ENCODE results near the gene EPHA2. TPM values are rescaled to one million over a fixed set of nuclear protein-coding genes. Genes with fewer than 3 reads are reported as not detected.

The EPHA2 gene
- total RNA-seq, 2 experiments from 2014 or later, result 0.22 TPM; not detected in 1

DNA sequence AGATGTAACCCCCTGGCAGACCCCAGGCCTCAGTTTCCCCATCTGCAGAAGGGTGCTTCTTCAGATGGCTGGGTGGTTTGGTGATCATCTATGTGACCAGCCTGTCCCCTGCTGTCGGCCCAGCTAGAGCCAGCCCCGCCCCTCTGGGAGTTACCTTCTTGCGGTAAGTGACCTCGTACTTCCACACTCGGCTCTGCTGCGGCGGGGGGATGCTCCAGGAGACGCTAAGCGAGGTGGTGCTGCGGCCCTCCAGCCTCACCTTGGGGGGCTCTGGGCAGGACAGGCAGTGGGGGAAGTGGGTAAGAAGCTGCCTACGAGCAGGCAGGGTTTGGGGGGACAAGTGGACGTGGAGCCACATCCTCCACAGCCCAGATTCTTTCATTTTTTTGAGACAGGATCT, 20.4 kb downstream of the EPHA2 start:
- no peak for DNase-seq
- Histone ChIP-seq H3K36me3 (ENCODE audit: insufficient read depth, low read length) (no peaks in the 10 kb centered on the region), H3K27me3 (ENCODE audit: control insufficient read depth in 1 of 2, insufficient read depth in 2 of 2, low read length in 2 of 2) (no peaks in the 10 kb centered on the region), H3K4me3 (ENCODE audit: low read length) (no peak overlapping the region), H3K9me3 (ENCODE audit: control insufficient read depth in 1 of 2, insufficient read depth in 1 of 2, low read length in 2 of 2) (no peaks in the 10 kb centered on the region), H3K27ac (ENCODE audit: low read depth in 1 of 2, low read length in 2 of 2) (no peak overlapping the region), H3K4me1 (ENCODE audit: insufficient read depth, low read length) (no peaks in the 10 kb centered on the region)
- no peak overlapping the region for H3K27ac Mint-ChIP-seq
- no peak overlapping the region for H3K4me3 Mint-ChIP-seq
- no peaks in the 10 kb centered on the region for H3K27me3 Mint-ChIP-seq
- H3K9me3 Mint-ChIP-seq, result no peaks in the 10 kb centered on the region
- ATAC-seq (ENCODE audit: poor library complexity), result no peak
- POLR2A ChIA-PET, result no interaction called here
- H3K36me3 Mint-ChIP-seq (ENCODE audit: low read depth), result no peaks in the 10 kb centered on the region
- H3K4me1 Mint-ChIP-seq (ENCODE audit: low read depth), result no peaks in the 10 kb centered on the region
- CTCF ChIA-PET, result no interaction called here
- TF ChIP-seq, protein P1, sequence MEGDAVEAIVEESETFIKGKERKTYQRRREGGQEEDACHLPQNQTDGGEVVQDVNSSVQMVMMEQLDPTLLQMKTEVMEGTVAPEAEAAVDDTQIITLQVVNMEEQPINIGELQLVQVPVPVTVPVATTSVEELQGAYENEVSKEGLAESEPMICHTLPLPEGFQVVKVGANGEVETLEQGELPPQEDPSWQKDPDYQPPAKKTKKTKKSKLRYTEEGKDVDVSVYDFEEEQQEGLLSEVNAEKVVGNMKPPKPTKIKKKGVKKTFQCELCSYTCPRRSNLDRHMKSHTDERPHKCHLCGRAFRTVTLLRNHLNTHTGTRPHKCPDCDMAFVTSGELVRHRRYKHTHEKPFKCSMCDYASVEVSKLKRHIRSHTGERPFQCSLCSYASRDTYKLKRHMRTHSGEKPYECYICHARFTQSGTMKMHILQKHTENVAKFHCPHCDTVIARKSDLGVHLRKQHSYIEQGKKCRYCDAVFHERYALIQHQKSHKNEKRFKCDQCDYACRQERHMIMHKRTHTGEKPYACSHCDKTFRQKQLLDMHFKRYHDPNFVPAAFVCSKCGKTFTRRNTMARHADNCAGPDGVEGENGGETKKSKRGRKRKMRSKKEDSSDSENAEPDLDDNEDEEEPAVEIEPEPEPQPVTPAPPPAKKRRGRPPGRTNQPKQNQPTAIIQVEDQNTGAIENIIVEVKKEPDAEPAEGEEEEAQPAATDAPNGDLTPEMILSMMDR (IDR thresholded peaks at IDR 0.05), result no peak
- intact Hi-C loops (cut with DNase I, micrococcal nuclease), result no loop called here

DNA sequence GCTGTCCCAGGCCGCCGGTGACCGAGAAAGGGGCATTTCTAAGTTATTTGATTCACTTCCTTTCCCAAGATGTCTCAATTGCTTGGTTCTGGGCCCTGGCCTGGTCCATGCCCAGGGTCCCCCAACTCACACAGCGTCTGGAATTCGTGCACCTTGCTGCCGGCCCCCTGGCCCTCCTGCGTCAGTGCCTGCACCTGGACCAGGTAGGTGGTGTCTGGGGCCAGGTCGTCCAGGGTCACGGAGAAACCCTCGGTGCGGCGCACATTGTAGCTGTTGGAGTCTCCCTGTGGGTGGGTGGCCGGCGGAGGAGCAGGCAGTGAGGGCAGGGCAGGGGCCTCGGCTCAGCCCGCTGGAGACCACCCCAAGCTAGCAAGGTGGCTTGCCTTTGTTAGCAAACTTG, 21.0 kb downstream of the EPHA2 start:
- ATAC-seq (ENCODE audit: poor library complexity) (no peak), DNase-seq (no peak)
- intact Hi-C loops (cut with DNase I, micrococcal nuclease), result no loop called here
- Histone ChIP-seq H3K27ac (ENCODE audit: low read depth in 1 of 2, low read length in 2 of 2) (no peak overlapping the region), H3K9me3 (ENCODE audit: control insufficient read depth in 1 of 2, insufficient read depth in 1 of 2, low read length in 2 of 2) (no peaks in the 10 kb centered on the region), H3K4me3 (ENCODE audit: low read length) (no peak overlapping the region), H3K36me3 (ENCODE audit: insufficient read depth, low read length) (no peaks in the 10 kb centered on the region), H3K4me1 (ENCODE audit: insufficient read depth, low read length) (no peaks in the 10 kb centered on the region), H3K27me3 (ENCODE audit: control insufficient read depth in 1 of 2, insufficient read depth in 2 of 2, low read length in 2 of 2) (no peaks in the 10 kb centered on the region)
- Mint-ChIP-seq H3K27ac (no peak overlapping the region), H3K27me3 (no peaks in the 10 kb centered on the region), H3K36me3 (ENCODE audit: low read depth) (no peaks in the 10 kb centered on the region), H3K4me1 (ENCODE audit: low read depth) (no peaks in the 10 kb centered on the region), H3K9me3 (no peaks in the 10 kb centered on the region), H3K4me3 (no peak overlapping the region)
- TF ChIP-seq, protein P1 (IDR thresholded peaks at IDR 0.05), result no peak
- POLR2A ChIA-PET, result no interaction called here
- CTCF ChIA-PET, result no interaction called here

DNA sequence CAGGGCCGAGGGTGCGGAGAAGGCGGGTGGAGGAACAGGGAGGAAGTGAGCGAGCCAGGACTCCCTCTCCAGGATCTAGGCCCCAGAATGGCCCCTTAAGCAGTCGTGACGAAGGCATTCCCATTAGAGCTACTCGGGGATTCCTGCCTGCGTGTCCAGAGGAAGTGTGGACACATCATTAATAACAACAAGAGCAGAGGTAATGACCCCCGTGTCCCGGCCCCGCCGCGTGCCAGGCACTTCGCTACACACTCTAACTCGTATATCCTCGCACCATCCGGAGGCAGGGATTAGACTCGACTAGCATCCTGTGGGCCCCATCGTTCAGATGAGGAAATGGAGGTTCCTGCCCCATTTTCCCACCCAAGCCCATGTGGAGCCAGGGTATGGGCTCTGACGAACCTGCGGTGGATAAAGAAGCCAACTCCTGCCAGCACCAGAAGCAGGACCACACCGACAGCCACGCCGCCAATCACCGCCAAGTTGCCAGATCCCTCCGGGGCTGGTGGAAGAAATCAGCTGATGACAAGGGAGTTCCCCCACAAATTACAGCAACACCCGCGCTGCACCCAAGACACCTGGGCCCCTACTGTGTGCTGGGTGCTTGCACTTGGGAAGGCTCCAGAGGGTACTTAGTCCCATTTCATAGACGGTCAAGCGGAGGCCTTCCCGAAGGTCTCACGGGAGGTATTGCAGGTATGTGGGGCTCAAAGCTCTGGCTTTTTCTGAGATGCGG, 21.6 kb downstream of the EPHA2 start:
- H3K9me3 Mint-ChIP-seq, result no peaks in the 10 kb centered on the region
- no peaks in the 10 kb centered on the region for H3K36me3 Mint-ChIP-seq (ENCODE audit: low read depth)
- intact Hi-C loops (cut with DNase I, micrococcal nuclease), result no loop called here
- no peaks in the 10 kb centered on the region for H3K4me1 Mint-ChIP-seq (ENCODE audit: low read depth)
- no peaks in the 10 kb centered on the region for H3K9me3 ChIP-seq (ENCODE audit: control insufficient read depth in 1 of 2, insufficient read depth in 1 of 2, low read length in 2 of 2)
- ATAC-seq (ENCODE audit: poor library complexity), result no peak
- H3K27ac ChIP-seq (ENCODE audit: low read depth in 1 of 2, low read length in 2 of 2), result no peak overlapping the region
- H3K27ac Mint-ChIP-seq, result no peak overlapping the region
- no peak for DNase-seq
- no peaks in the 10 kb centered on the region for H3K27me3 ChIP-seq (ENCODE audit: control insufficient read depth in 1 of 2, insufficient read depth in 2 of 2, low read length in 2 of 2)
- ChIA-PET CTCF (no interaction called here), POLR2A (no interaction called here)
- no peaks in the 10 kb centered on the region for H3K4me1 ChIP-seq (ENCODE audit: insufficient read depth, low read length)
- H3K4me3 Mint-ChIP-seq, result no peak overlapping the region
- no peaks in the 10 kb centered on the region for H3K36me3 ChIP-seq (ENCODE audit: insufficient read depth, low read length)
- H3K27me3 Mint-ChIP-seq, result no peaks in the 10 kb centered on the region
- TF ChIP-seq, protein P1 (IDR thresholded peaks at IDR 0.05), result no peak
- H3K4me3 ChIP-seq (ENCODE audit: low read length), result no peak overlapping the region

All from CD4-positive, alpha-beta T cell (primary cell).